GM12878 (cell line): ENCODE measurements around the gene CCDC57.

Source experiments
- BHLHE40 ChIP-seq, 2 experiments: fragments of 450-650 bp in 1 of 2; IDR thresholded peaks; 2 replicates each; pipeline ENCODE4 v1.6.1; 2011 to 2017; ENCODE audit warnings: low read depth in 2 of 2, borderline replicate concordance in 1 of 2, improper control_type of control experiment in 1 of 2, low read length in 1 of 2, mild to moderate bottlenecking in 1 of 2
- BRCA1 ChIP-seq: IDR thresholded peaks from 2 replicates; pipeline ENCODE4 v1.6.1; 2011; ENCODE audit warnings: low read depth, low read length, improper control_type of control experiment
- DPF2 ChIP-seq: fragments of 450-650 bp; IDR thresholded peaks from 2 replicates; pipeline ENCODE4 v1.6.1; 2017; ENCODE audit warnings: mild to moderate bottlenecking
- HDAC6 ChIP-seq: fragments of 200-600 bp; sonication (generic); IDR thresholded peaks from one replicate; pipeline ENCODE4 v1.8.0; 2017; ENCODE audit warnings: antibody characterized with exemption; ENCODE audit not compliant: unreplicated experiment
- HDGF ChIP-seq: fragments of 450-650 bp; IDR thresholded peaks from 2 replicates; pipeline ENCODE4 v1.6.1; 2016; ENCODE audit warnings: antibody characterized with exemption
- POLR2A ChIP-seq: IDR thresholded peaks from 2 replicates; pipeline ENCODE4 v1.6.1; 2011; ENCODE audit warnings: low read depth, mild to moderate bottlenecking, low read length
- ZNF274 ChIP-seq: IDR thresholded peaks from one replicate; pipeline ENCODE4 v1.8.0; 2011; ENCODE audit not compliant: insufficient read length, insufficient read depth
- TF ChIP-seq, protein P1 (sequence below), 3 experiments: IDR thresholded peaks in 2 of 3; conservative IDR thresholded peaks in 1 of 3; 2 replicates each; pipeline ENCODE4 v1.5.1; 2011; ENCODE audit warnings: low read depth in 3 of 3, low read length in 3 of 3, mild to moderate bottlenecking in 3 of 3, control low read depth in 2 of 3, moderate library complexity in 2 of 3, inconsistent platforms in 1 of 3, mixed read lengths in 1 of 3; ENCODE audit not compliant: control insufficient read depth in 2 of 3, insufficient read depth in 1 of 3; ENCODE audit errors: extremely low read depth in 1 of 3

- TF ChIP-seq BRCA1 (no peak), ZNF274 (no peak), HDAC6 (no peak), DPF2 (no peak), POLR2A (no peak), HDGF (no peak), BHLHE40 (IDR thresholded peaks at IDR 0.05; ENCODE audit: borderline replicate concordance in 1 of 2, low read depth in 2 of 2, low read length in 1 of 2) (no peak)
- TF ChIP-seq, protein P1, sequence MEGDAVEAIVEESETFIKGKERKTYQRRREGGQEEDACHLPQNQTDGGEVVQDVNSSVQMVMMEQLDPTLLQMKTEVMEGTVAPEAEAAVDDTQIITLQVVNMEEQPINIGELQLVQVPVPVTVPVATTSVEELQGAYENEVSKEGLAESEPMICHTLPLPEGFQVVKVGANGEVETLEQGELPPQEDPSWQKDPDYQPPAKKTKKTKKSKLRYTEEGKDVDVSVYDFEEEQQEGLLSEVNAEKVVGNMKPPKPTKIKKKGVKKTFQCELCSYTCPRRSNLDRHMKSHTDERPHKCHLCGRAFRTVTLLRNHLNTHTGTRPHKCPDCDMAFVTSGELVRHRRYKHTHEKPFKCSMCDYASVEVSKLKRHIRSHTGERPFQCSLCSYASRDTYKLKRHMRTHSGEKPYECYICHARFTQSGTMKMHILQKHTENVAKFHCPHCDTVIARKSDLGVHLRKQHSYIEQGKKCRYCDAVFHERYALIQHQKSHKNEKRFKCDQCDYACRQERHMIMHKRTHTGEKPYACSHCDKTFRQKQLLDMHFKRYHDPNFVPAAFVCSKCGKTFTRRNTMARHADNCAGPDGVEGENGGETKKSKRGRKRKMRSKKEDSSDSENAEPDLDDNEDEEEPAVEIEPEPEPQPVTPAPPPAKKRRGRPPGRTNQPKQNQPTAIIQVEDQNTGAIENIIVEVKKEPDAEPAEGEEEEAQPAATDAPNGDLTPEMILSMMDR (IDR thresholded peaks at IDR 0.05 in 2 of 3, conservative IDR thresholded peaks at IDR 0.05 in 1 of 3; ENCODE audit: control insufficient read depth in 2 of 3, extremely low read depth in 1 of 3, insufficient read depth in 1 of 3, low read depth in 3 of 3, low read length in 3 of 3): no peak
Measured at GRCh38 chr17:82258555-82258954, 45.9 kb upstream of the CCDC57 start.
